ENCODE data around the gene ZNF76.

DNA sequence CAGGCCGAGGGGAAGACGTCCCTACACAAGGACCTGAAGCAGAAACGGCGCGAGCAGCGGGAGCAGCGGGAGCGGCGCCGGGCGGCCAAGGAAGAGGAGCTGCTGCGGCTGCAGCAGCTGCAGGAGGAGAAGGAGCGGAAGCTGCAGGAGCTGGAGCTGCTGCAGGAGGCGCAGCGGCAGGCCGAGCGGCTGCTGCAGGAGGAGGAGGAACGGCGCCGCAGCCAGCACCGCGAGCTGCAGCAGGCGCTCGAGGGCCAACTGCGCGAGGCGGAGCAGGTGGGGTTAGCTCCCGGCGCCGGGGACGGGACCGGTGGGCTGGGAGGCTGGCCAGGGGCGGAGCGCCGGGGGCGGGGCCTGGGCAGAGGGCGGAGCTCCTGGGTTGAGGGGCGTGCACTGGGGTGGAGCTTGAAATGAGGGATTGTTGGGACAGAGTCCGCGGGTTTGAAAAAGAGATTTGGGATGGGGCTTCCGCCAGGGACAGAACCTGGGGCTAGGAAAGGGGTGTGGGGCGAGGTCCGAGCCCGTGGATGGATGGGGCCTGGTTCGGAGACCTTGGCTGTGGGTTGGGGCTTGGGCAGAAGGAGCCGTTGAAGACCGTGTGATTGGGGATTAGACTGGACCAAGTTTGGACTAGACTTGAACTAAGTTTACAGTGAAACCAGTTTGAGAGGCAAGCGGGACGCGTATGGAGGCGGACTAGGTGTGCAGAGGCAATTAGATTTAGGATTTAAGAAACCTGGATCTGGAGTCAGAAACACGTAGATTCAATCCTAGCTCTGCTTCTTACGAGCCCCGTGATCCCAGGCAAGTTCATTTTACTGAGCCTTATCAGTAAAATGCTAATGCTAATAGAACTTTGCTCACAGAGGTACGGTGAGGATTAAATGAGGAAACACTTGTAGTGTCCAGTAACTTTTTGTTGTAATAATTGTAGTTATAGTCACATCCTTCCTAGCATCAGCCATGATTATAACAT, 58.9 kb downstream of the ZNF76 start:
- TF ChIP-seq POLR2AphosphoS5 (IDR thresholded peaks at IDR 0.05) = no peak
- no peak for TF ChIP-seq EP300 (IDR thresholded peaks at IDR 0.05)

Data from suprapubic skin (tissue), 4 donors.